ENCODE data around the gene COMMD9. TPM values are rescaled to one million over a fixed set of nuclear protein-coding genes. Genes with fewer than 3 reads are reported as not detected.

COMMD9 gene
- polyA plus RNA-seq, 1 of the 3 experiments (the other 2 are of a cell fraction), result 44.2 TPM

DNA sequence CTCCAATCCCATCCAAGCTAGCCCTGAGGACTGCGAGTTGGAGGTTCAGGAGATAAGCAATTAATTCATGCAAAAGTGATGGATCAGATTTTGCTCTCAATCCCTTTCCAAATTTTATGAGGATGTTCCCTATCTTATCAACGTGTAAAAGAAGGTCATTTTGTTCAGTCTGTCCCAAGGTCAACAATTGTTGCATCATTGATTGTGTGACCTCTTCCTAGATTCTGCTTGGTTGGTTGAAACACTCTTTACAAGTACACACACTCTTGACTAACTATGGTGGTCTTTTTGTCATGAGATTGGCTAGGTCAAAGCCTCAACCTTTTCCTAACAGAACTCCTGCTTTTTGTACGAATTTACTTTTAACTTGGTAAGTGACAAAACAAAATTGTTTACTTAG, 41.7 kb downstream of the COMMD9 start:
- no peaks in the 10 kb centered on the region for H3K79me2 ChIP-seq (ENCODE audit: insufficient read depth)
- TF ChIP-seq EZH2phosphoT487 (IDR thresholded peaks at IDR 0.05; ENCODE audit: borderline replicate concordance, low read depth) (no peak), FOSL2 (IDR thresholded peaks at IDR 0.05; ENCODE audit: borderline replicate concordance, low read depth) (no peak), MAX (IDR thresholded peaks at IDR 0.05; ENCODE audit: low read depth) (no peak), USF1 (IDR thresholded peaks at IDR 0.05; ENCODE audit: borderline replicate concordance, low read depth) (no peak), SIN3A (IDR thresholded peaks at IDR 0.05; ENCODE audit: borderline replicate concordance, low read depth, low read length) (no peak), SMC3 (IDR thresholded peaks at IDR 0.05; ENCODE audit: low read depth, low read length) (no peak), GATA2 (CRISPR knock-in tag; IDR thresholded peaks at IDR 0.05) (no peak), TCF12 (IDR thresholded peaks at IDR 0.05) (no peak), RXRA (IDR thresholded peaks at IDR 0.05; ENCODE audit: borderline replicate concordance, low read depth) (no peak), RAD21 (IDR thresholded peaks at IDR 0.05; ENCODE audit: low read length) (no peak), CHD2 (IDR thresholded peaks at IDR 0.05; ENCODE audit: low read length, partially characterized antibody) (no peak)
- TF ChIP-seq, protein P1, sequence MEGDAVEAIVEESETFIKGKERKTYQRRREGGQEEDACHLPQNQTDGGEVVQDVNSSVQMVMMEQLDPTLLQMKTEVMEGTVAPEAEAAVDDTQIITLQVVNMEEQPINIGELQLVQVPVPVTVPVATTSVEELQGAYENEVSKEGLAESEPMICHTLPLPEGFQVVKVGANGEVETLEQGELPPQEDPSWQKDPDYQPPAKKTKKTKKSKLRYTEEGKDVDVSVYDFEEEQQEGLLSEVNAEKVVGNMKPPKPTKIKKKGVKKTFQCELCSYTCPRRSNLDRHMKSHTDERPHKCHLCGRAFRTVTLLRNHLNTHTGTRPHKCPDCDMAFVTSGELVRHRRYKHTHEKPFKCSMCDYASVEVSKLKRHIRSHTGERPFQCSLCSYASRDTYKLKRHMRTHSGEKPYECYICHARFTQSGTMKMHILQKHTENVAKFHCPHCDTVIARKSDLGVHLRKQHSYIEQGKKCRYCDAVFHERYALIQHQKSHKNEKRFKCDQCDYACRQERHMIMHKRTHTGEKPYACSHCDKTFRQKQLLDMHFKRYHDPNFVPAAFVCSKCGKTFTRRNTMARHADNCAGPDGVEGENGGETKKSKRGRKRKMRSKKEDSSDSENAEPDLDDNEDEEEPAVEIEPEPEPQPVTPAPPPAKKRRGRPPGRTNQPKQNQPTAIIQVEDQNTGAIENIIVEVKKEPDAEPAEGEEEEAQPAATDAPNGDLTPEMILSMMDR (IDR thresholded peaks at IDR 0.05), result no peak
- H3F3A ChIP-seq (replicated peaks; ENCODE audit: insufficient read depth), result no peaks in the 10 kb centered on the region
- H3K4me2 ChIP-seq, result no peak overlapping the region
- H3K9ac ChIP-seq, result no peak overlapping the region
- H4K20me1 ChIP-seq (ENCODE audit: insufficient read depth), result no peaks in the 10 kb centered on the region
- peaks cover 7 to 10% of the 10 kb centered on the region in 2 experiments; a peak in 3 of 4 replicates for H3K4me1 ChIP-seq (ENCODE audit: control insufficient read depth in 1 of 2, insufficient read depth in 2 of 2, low read depth in 1 of 2, low read length in 1 of 2)
- no peak overlapping the region for H3K27ac ChIP-seq (ENCODE audit: low read depth in 2 of 2, low read length in 1 of 2)
- H3K4me3 ChIP-seq (ENCODE audit: low read depth in 2 of 2, low read length in 1 of 2), result no peak overlapping the region
- ChIA-PET CTCF (interaction anchor here (0.6 to 3.0 kb wide), 7 partner anchors 12 to 426 kb away, joined by 3 to 14 read pairs (median 6); no protein-coding TSS in a partner anchor), POLR2A (no interaction called here)
- no peaks in the 10 kb centered on the region for H3K27me3 ChIP-seq (ENCODE audit: insufficient read depth)
- no peak for DNase-seq
- H3K9me3 ChIP-seq, result no peaks in the 10 kb centered on the region
- no peaks in the 10 kb centered on the region for H3K9me2 ChIP-seq
- H2AFZ ChIP-seq (ENCODE audit: low read depth), result no peak overlapping the region
- H3K36me3 ChIP-seq (replicated peaks in 1 of 2; ENCODE audit: control insufficient read depth in 1 of 2, insufficient read depth in 2 of 2, low read length in 1 of 2), result no peaks in the 10 kb centered on the region
- WGBS (ENCODE audit: low lambda C conversion rate), result 14% methylated on average over 3 of the region's 3 CpGs

- H3K27me3 ChIP-seq (ENCODE audit: insufficient read depth), result no peaks in the 10 kb centered on the region
- no peaks in the 10 kb centered on the region for H3K9me3 ChIP-seq
- TF ChIP-seq PBX3 (IDR thresholded peaks at IDR 0.05) (no peak), YY1 (IDR thresholded peaks at IDR 0.05; ENCODE audit: low read depth) (no peak), SMC3 (IDR thresholded peaks at IDR 0.05; ENCODE audit: low read depth, low read length) (no peak), FOXM1 (IDR thresholded peaks at IDR 0.05; ENCODE audit: low read depth) (no peak), MAX (IDR thresholded peaks at IDR 0.05; ENCODE audit: low read depth) (no peak)
- no peaks in the 10 kb centered on the region for H3K36me3 ChIP-seq (replicated peaks in 1 of 2; ENCODE audit: control insufficient read depth in 1 of 2, insufficient read depth in 2 of 2, low read length in 1 of 2)
- 70% methylated on average over 1 of the region's 1 CpG for WGBS (ENCODE audit: low lambda C conversion rate)
- CTCF ChIA-PET, result no interaction called here
- H4K20me1 ChIP-seq (ENCODE audit: insufficient read depth), result no peaks in the 10 kb centered on the region
- H3K9me2 ChIP-seq, result no peaks in the 10 kb centered on the region
- H3K4me2 ChIP-seq, result no peak overlapping the region
- H3K9ac ChIP-seq, result no peak overlapping the region
- POLR2A ChIA-PET, result no interaction called here
- H2AFZ ChIP-seq (ENCODE audit: low read depth), result no peak overlapping the region
- no peaks in the 10 kb centered on the region for H3K79me2 ChIP-seq (ENCODE audit: insufficient read depth)
- DNase-seq, result no peak
- no peak overlapping the region for H3K27ac ChIP-seq (ENCODE audit: low read depth in 2 of 2, low read length in 1 of 2)
- no peak overlapping the region for H3K4me3 ChIP-seq (ENCODE audit: low read depth in 2 of 2, low read length in 1 of 2)
- no peaks in the 10 kb centered on the region for H3F3A ChIP-seq (replicated peaks; ENCODE audit: insufficient read depth)
- H3K4me1 ChIP-seq (ENCODE audit: control insufficient read depth in 1 of 2, insufficient read depth in 2 of 2, low read depth in 1 of 2, low read length in 1 of 2), result peaks cover 0 to 6% of the 10 kb centered on the region in 2 experiments; a peak in 2 of 4 replicates
Measured at GRCh38 chr11:36243641-36244040, 45.6 kb downstream of the COMMD9 start.
